ENCODE data around the gene OCIAD1.
"Not testable (repeated sequence)": the region's sequence is repeated elsewhere in the genome, so short reads cannot be mapped to it uniquely, and the experiment has no call there.

Gene OCIAD1

DNA sequence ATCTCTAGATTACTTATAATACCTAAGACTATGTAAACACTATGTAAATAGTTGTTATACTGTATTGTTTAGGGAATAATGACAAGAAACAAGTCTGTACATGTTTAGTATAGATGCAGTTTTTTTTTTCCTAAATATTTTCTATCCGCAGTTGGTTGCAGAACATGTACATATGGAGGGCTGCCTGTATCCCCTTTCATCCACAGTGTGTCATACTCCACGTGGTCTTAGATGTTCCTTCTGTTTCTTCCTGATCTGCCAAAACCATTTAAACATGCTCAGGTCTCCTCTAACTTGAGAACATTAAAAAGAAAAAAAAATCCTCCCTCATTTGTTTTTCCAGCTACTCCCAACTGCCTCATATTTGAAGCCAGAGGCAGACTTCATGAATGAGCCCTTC, 14.0 kb downstream of the OCIAD1 start:
- TF ChIP-seq, protein P1, sequence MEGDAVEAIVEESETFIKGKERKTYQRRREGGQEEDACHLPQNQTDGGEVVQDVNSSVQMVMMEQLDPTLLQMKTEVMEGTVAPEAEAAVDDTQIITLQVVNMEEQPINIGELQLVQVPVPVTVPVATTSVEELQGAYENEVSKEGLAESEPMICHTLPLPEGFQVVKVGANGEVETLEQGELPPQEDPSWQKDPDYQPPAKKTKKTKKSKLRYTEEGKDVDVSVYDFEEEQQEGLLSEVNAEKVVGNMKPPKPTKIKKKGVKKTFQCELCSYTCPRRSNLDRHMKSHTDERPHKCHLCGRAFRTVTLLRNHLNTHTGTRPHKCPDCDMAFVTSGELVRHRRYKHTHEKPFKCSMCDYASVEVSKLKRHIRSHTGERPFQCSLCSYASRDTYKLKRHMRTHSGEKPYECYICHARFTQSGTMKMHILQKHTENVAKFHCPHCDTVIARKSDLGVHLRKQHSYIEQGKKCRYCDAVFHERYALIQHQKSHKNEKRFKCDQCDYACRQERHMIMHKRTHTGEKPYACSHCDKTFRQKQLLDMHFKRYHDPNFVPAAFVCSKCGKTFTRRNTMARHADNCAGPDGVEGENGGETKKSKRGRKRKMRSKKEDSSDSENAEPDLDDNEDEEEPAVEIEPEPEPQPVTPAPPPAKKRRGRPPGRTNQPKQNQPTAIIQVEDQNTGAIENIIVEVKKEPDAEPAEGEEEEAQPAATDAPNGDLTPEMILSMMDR (IDR thresholded peaks at IDR 0.05; ENCODE audit: low read depth, low read length): no peak
- H3K4me3 ChIP-seq (replicated peaks in 1 of 2; ENCODE audit: low read depth in 2 of 2, low read length in 2 of 2): no peak overlapping the region
- no peak for DNase-seq (ENCODE audit: low read depth in 2 of 2)

DNA sequence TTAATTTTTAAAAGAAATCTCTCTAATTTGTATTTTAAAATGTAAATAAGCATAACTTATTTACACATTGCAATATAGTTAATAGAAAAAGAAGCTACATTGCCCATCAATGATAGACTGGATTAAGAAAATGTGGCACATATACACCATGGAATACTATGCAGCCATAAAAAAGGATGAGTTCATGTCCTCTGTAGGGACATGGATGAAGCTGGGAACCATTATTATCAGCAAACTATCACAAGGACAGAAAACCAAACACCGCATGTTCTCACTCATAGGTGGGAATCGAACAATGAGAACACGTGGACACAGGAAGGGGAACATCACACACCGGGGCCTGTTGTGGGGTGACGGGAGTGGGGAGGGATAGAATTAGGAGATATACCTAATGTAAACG, 17.9 kb downstream of the OCIAD1 start:
- not testable (repeated sequence) for DNase-seq (ENCODE audit: low read depth in 2 of 2); H3K4me3 ChIP-seq (replicated peaks in 1 of 2; ENCODE audit: low read depth in 2 of 2, low read length in 2 of 2)

DNA sequence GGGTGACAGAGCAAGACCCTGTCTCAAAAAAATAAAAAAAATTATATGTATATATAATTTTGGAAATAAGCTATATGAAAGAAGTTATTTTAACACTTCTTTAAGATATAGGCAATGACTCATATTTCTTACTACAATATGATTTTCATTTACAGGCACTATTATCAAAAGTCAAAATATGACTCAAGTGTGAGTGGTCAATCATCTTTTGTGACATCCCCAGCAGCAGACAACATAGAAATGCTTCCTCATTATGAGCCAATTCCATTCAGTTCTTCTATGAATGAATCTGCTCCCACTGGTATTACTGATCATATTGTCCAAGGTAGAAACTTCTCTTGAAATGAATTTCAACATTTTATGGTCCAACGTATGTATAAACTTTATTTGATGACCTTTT, 20.8 kb downstream of the OCIAD1 start:
- DNase-seq (ENCODE audit: low read depth in 2 of 2): no peak
- TF ChIP-seq, protein P1 (IDR thresholded peaks at IDR 0.05; ENCODE audit: low read depth, low read length): no peak
- no peak overlapping the region for H3K4me3 ChIP-seq (replicated peaks in 1 of 2; ENCODE audit: low read depth in 2 of 2, low read length in 2 of 2)

DNA sequence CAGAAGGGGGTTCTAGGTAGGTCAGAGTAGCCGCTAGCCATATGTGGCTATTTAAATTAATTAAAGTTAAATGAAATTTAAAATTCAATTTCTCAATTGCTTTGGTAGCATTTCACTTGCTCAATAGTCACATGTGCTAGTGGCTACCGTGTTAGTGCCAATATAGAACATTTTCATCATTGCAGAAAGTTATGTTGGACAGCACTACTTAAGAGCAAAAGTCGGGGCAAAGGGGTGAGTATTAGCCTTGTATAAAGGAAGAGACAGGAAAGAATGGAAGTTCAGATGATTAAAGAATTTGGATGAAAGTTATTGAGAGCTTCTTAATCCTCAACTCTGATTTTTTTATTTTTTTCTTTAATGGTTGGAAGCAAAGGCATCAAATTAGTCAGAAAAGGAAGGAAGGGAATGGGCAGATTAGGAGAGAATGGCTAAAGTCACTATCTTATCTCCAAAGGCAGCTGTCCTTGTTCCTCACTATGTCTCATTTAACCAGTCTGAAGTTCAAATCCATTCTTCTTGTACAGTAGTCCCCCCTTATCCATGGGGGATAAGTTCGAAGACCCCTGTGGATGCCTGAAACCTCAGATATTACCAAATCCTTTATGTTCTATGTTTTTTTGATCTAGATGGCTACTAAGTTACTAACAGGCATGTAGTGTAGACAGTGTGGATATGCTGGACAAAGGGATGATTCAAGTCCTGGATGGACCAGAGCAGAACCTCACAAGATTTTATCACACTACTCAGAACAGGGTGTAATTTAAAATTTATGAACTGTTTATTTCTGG, 22.9 kb downstream of the OCIAD1 start:
- no peak for DNase-seq (ENCODE audit: low read depth in 2 of 2)

DNA sequence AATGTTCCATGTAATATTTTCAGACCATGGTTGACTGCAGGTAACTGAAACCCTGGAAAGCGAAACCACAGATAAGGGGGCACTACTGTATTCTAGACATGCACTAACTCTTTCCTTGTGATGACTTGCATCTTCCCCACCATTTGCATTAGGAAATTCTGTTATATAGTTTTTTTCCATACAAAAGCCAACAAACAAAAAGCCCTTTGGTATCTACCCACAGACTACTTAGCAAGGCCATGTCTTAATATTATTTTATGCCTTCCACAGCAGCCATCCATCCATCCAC, 23.5 kb downstream of the OCIAD1 start:
- DNase-seq (ENCODE audit: low read depth in 2 of 2): no peak
- TF ChIP-seq, protein P1 (IDR thresholded peaks at IDR 0.05; ENCODE audit: low read depth, low read length): no peak
- H3K4me3 ChIP-seq (replicated peaks in 1 of 2; ENCODE audit: low read depth in 2 of 2, low read length in 2 of 2): no peak overlapping the region

More for the DNA sequence above, 22.9 kb downstream of the OCIAD1 start:
- TF ChIP-seq, protein P1 (IDR thresholded peaks at IDR 0.05; ENCODE audit: low read depth, low read length): no peak
- H3K4me3 ChIP-seq (replicated peaks in 1 of 2; ENCODE audit: low read depth in 2 of 2, low read length in 2 of 2): no peak overlapping the region

DNA sequence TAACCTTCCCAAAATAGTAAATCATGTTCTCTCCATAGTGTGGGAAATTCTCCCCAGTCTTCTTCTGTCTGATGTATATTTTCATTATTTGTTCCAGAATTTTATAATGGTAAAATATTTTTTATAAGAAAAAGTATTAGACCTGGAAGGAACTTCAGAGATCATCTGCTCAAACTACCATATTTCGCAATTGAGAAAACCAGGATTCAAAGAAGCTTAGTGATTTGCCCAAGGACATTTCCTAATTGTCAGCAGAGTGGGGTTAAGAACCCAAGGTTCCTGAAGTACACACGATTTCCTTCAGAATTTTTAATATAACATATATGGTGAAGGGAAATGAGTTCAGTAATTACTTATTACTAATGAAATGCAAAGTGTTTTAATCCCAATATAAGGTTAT, 24.1 kb downstream of the OCIAD1 start:
- TF ChIP-seq, protein P1 (IDR thresholded peaks at IDR 0.05; ENCODE audit: low read depth, low read length): no peak
- peak; percentile 10 to 12 for DNase-seq (ENCODE audit: low read depth in 2 of 2)
- no peak overlapping the region for H3K4me3 ChIP-seq (replicated peaks in 1 of 2; ENCODE audit: low read depth in 2 of 2, low read length in 2 of 2)

DNA sequence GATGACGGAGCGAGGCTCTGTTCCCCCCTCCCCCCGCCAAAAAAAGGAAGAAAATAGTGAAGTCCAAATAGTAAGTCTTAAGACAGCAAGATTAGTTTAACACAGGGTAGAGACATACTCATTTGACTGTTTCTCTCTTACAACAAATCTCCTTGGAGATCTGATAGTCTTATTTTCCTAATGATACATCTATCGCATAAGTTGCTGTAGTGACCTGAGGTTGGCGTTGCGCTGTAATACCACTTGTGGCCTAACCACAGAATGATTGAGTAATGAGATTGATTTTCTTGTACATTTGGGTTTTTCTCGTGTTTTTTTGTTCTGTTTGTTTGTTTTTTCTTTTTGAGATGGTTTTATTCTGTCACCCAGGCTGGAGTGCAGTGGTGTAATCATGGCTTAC, 27.2 kb downstream of the OCIAD1 start:
- no peak for DNase-seq (ENCODE audit: low read depth in 2 of 2)
- TF ChIP-seq, protein P1 (IDR thresholded peaks at IDR 0.05; ENCODE audit: low read depth, low read length): no peak
- no peak overlapping the region for H3K4me3 ChIP-seq (replicated peaks in 1 of 2; ENCODE audit: low read depth in 2 of 2, low read length in 2 of 2)
